ENCODE measurements around the gene MMP14. TPM values are rescaled to one million over a fixed set of nuclear protein-coding genes. Genes with fewer than 3 reads are reported as not detected.

The MMP14 gene
- total RNA-seq, 2 experiments from 2014 or later = 1.9 to 3.1 TPM

GRCh38 chr14:22820731-22821130, 15.7 kb upstream of the MMP14 start:
- ChIA-PET POLR2A (interaction anchor here (1.1 kb wide), 1 partner anchor 8 kb away, joined by 3 read pairs; no protein-coding TSS in a partner anchor), CTCF (interaction anchor here (1.0 to 22.4 kb wide), 3 partner anchors 10 to 54 kb away, joined by 3 to 469 read pairs (median 3); partner anchors contain the start of gene OXA1L)
- Mint-ChIP-seq H3K4me3 (no peak overlapping the region), H3K4me1 (ENCODE audit: low read depth) (peaks cover 30% of the 10 kb centered on the region), H3K9me3 (no peaks in the 10 kb centered on the region), H3K27ac (no peak overlapping the region), H3K36me3 (ENCODE audit: low read depth) (no peaks in the 10 kb centered on the region), H3K27me3 (peaks cover 12% of the 10 kb centered on the region)
- intact Hi-C loops (cut with micrococcal nuclease) = loop anchor here (10.0 kb wide), 1 partner anchor 246 kb away; no protein-coding TSS in a partner anchor
- no peak for DNase-seq
- no peak for ATAC-seq
- no peak for TF ChIP-seq CTCF (IDR thresholded peaks at IDR 0.05)

- Mint-ChIP-seq H3K4me3 (no peak overlapping the region), H3K27me3 (peaks cover 13% of the 10 kb centered on the region), H3K9me3 (no peaks in the 10 kb centered on the region), H3K36me3 (ENCODE audit: low read depth) (no peaks in the 10 kb centered on the region), H3K4me1 (ENCODE audit: low read depth) (peaks cover 27% of the 10 kb centered on the region), H3K27ac (no peak overlapping the region)
- intact Hi-C loops (cut with micrococcal nuclease) = loop anchor here (10.0 kb wide), 1 partner anchor 247 kb away; no protein-coding TSS in a partner anchor
- POLR2A ChIA-PET = interaction anchor here (0.8 to 1.9 kb wide), 7 partner anchors 9 to 260 kb away, joined by 3 to 7 read pairs (median 4); partner anchors contain the start of genes DAD1 and OXA1L
- ATAC-seq (no peak), DNase-seq (no peak)
- CTCF ChIA-PET = interaction anchor here (0.7 to 22.4 kb wide), 4 partner anchors 36 to 251 kb away, joined by 3 to 469 read pairs (median 7); no protein-coding TSS in a partner anchor
- no peak for TF ChIP-seq CTCF (IDR thresholded peaks at IDR 0.05)
These were observed 15.0 kb upstream of the MMP14 start for GRCh38 chr14:22821193-22822015.

GRCh38 chr14:22822016-22822570, 14.3 kb upstream of the MMP14 start:
- H3K9me3 Mint-ChIP-seq = no peaks in the 10 kb centered on the region
- peaks cover 13% of the 10 kb centered on the region for H3K27me3 Mint-ChIP-seq
- no peak overlapping the region for H3K27ac Mint-ChIP-seq
- CTCF ChIA-PET = interaction anchor here (0.7 to 22.4 kb wide), 31 partner anchors 8 to 908 kb away, joined by 3 to 469 read pairs (median 5); partner anchors contain the start of genes LRP10, MMP14, OXA1L and REM2
- POLR2A ChIA-PET = interaction anchor here (0.6 to 1.9 kb wide), 7 partner anchors 8 to 261 kb away, joined by 3 to 7 read pairs (median 4); partner anchors contain the start of genes DAD1 and OXA1L
- peaks cover 27% of the 10 kb centered on the region for H3K4me1 Mint-ChIP-seq (ENCODE audit: low read depth)
- no peak for DNase-seq
- no peak for TF ChIP-seq CTCF (IDR thresholded peaks at IDR 0.05)
- no peaks in the 10 kb centered on the region for H3K36me3 Mint-ChIP-seq (ENCODE audit: low read depth)
- intact Hi-C loops (cut with micrococcal nuclease) = loop anchor here (10.0 kb wide), 1 partner anchor 247 kb away; no protein-coding TSS in a partner anchor
- ATAC-seq = no peak
- peak overlapping the region; percentile 59 for H3K4me3 Mint-ChIP-seq

GRCh38 chr14:22822571-22823098, 13.8 kb upstream of the MMP14 start:
- CTCF ChIA-PET = interaction anchor here (0.7 to 22.4 kb wide), 35 partner anchors 8 to 909 kb away, joined by 3 to 469 read pairs (median 5); partner anchors contain the start of genes LRP10, MMP14, OXA1L and REM2
- ATAC-seq (peak; percentile 83), DNase-seq (peak; percentile 78)
- H3K9me3 Mint-ChIP-seq = no peaks in the 10 kb centered on the region
- intact Hi-C loops (cut with micrococcal nuclease) = loop anchor here (1.0 to 10.0 kb wide), 2 partner anchors 31 to 248 kb away; no protein-coding TSS in a partner anchor
- no peak overlapping the region for H3K27ac Mint-ChIP-seq
- peaks cover 27% of the 10 kb centered on the region for H3K4me1 Mint-ChIP-seq (ENCODE audit: low read depth)
- H3K27me3 Mint-ChIP-seq = peaks cover 13% of the 10 kb centered on the region
- peak; percentile 95 for TF ChIP-seq CTCF (IDR thresholded peaks at IDR 0.05)
- POLR2A ChIA-PET = interaction anchor here (0.6 to 2.6 kb wide), 5 partner anchors 13 to 234 kb away, joined by 3 to 7 read pairs (median 4); partner anchors contain the start of genes DAD1, MMP14 and OXA1L
- H3K4me3 Mint-ChIP-seq = peak overlapping the region; percentile 59
- H3K36me3 Mint-ChIP-seq (ENCODE audit: low read depth) = no peaks in the 10 kb centered on the region
